ENCODE measurements around the gene ANKS1A.

DNA sequence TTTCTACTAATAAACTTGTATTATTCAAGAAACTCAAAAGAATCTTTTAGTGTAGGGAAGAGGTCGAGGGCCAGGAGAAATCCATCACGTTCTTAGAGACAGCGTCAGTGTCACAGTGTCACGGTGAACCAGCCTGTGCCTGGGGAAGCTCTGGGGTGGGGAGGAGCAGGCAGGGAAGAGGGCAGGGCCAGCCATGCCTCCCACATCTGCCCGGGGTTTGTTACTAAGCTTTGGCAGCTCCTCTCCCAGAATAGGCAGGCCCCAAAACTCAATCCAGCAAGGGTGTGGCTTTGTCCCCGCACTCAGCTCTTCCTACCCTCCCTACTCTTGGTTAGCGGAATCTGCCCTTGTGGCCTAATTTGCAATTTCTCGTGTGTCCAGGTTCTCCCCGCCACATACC, 179.2 kb downstream of the ANKS1A start:
- TF ChIP-seq MAX (IDR thresholded peaks at IDR 0.05; ENCODE audit: low read depth) (no peak), CTCF (IDR thresholded peaks at IDR 0.05) (no peak), SMC3 (IDR thresholded peaks at IDR 0.05; ENCODE audit: low read depth, low read length) (no peak), EP300 (IDR thresholded peaks at IDR 0.05; ENCODE audit: borderline replicate concordance in 1 of 2, low read depth in 1 of 2, low read length in 1 of 2) (no peak), JUND (IDR thresholded peaks at IDR 0.05) (no peak), NFIC (IDR thresholded peaks at IDR 0.05; ENCODE audit: borderline replicate concordance) (no peak), RAD21 (IDR thresholded peaks at IDR 0.05; ENCODE audit: low read length) (no peak), RCOR1 (IDR thresholded peaks at IDR 0.05; ENCODE audit: low read length) (no peak), CHD2 (IDR thresholded peaks at IDR 0.05; ENCODE audit: low read length, partially characterized antibody) (no peak), SIN3A (IDR thresholded peaks at IDR 0.05; ENCODE audit: borderline replicate concordance, low read depth, low read length) (no peak)
- TF ChIP-seq, protein P1, sequence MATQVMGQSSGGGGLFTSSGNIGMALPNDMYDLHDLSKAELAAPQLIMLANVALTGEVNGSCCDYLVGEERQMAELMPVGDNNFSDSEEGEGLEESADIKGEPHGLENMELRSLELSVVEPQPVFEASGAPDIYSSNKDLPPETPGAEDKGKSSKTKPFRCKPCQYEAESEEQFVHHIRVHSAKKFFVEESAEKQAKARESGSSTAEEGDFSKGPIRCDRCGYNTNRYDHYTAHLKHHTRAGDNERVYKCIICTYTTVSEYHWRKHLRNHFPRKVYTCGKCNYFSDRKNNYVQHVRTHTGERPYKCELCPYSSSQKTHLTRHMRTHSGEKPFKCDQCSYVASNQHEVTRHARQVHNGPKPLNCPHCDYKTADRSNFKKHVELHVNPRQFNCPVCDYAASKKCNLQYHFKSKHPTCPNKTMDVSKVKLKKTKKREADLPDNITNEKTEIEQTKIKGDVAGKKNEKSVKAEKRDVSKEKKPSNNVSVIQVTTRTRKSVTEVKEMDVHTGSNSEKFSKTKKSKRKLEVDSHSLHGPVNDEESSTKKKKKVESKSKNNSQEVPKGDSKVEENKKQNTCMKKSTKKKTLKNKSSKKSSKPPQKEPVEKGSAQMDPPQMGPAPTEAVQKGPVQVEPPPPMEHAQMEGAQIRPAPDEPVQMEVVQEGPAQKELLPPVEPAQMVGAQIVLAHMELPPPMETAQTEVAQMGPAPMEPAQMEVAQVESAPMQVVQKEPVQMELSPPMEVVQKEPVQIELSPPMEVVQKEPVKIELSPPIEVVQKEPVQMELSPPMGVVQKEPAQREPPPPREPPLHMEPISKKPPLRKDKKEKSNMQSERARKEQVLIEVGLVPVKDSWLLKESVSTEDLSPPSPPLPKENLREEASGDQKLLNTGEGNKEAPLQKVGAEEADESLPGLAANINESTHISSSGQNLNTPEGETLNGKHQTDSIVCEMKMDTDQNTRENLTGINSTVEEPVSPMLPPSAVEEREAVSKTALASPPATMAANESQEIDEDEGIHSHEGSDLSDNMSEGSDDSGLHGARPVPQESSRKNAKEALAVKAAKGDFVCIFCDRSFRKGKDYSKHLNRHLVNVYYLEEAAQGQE (IDR thresholded peaks at IDR 0.05; ENCODE audit: low read depth, low read length): no peak
- TF ChIP-seq, protein P2, sequence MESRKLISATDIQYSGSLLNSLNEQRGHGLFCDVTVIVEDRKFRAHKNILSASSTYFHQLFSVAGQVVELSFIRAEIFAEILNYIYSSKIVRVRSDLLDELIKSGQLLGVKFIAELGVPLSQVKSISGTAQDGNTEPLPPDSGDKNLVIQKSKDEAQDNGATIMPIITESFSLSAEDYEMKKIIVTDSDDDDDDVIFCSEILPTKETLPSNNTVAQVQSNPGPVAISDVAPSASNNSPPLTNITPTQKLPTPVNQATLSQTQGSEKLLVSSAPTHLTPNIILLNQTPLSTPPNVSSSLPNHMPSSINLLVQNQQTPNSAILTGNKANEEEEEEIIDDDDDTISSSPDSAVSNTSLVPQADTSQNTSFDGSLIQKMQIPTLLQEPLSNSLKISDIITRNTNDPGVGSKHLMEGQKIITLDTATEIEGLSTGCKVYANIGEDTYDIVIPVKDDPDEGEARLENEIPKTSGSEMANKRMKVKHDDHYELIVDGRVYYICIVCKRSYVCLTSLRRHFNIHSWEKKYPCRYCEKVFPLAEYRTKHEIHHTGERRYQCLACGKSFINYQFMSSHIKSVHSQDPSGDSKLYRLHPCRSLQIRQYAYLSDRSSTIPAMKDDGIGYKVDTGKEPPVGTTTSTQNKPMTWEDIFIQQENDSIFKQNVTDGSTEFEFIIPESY (IDR thresholded peaks at IDR 0.05; ENCODE audit: borderline replicate concordance, low read depth): no peak
